HEK293 (cell line): ENCODE measurements around the gene PAXX.

Source experiments
- CTCF ChIA-PET: fragments of 350-600 bp; formaldehyde crosslinking; extraction: SDS; loops from one replicate; lab custom pipeline; 2021; ENCODE audit warnings: antibody characterized with exemption; lab: Yijun Ruan, JAX
- POLR2A ChIA-PET: fragments of 300-600 bp; formaldehyde crosslinking; extraction: SDS; loops from one replicate; lab custom pipeline; 2020; ENCODE audit warnings: antibody characterized with exemption, inconsistent platforms; lab: Yijun Ruan, JAX
- H3K27ac ChIP-seq: fragments of 200-500 bp; sonication (Bioruptor generic); 2 replicates; pipeline ENCODE4 v1.5.1; 2014; ENCODE audit warnings: low read depth, low read length, control low read depth, inconsistent platforms; ENCODE audit errors: extremely low read depth
- H3K36me3 ChIP-seq, 2 experiments: fragments of 200-500 bp in 1 of 2; sonication (Bioruptor generic) in 1 of 2; 1 replicate in 1 of 2; 2 replicates in 1 of 2; pipeline ENCODE4 v1.5.1; 2014 to 2017; ENCODE audit warnings: inconsistent platforms in 2 of 2, low read length in 2 of 2; ENCODE audit not compliant: control insufficient read depth in 2 of 2, insufficient read depth in 1 of 2
- H3K4me1 ChIP-seq: fragments of 200-500 bp; sonication (Bioruptor generic); 2 replicates; pipeline ENCODE4 v1.5.1; 2014; ENCODE audit warnings: mild to moderate bottlenecking, low read length, inconsistent platforms; ENCODE audit not compliant: control insufficient read depth, insufficient read depth
- H3K4me3 ChIP-seq: 2 replicates; pipeline ENCODE4 v1.5.1; 2011; ENCODE audit warnings: low read depth, mild to moderate bottlenecking, control low read depth, low read length, moderate library complexity
- H3K9me3 ChIP-seq: fragments of 200-500 bp; sonication (Bioruptor generic); 2 replicates; pipeline ENCODE4 v1.5.1; 2014; ENCODE audit warnings: low read depth, low read length, inconsistent platforms; ENCODE audit not compliant: control insufficient read depth, insufficient read depth
- EGR2 ChIP-seq: fragments of 450-650 bp; formaldehyde crosslinking; IDR thresholded peaks from 2 replicates; pipeline ENCODE4 v1.5.1; 2016; ENCODE audit warnings: low read depth, missing biosample characterization, missing genetic modification characterization
- HOXC10 ChIP-seq: sonication (generic); formaldehyde crosslinking; IDR thresholded peaks from 2 replicates; pipeline ENCODE4 v1.8.1; 2023; ENCODE audit warnings: mild to moderate bottlenecking, missing genetic modification reagents
- KLF10 ChIP-seq: fragments of 450-650 bp; IDR thresholded peaks from 2 replicates; pipeline ENCODE4 v1.5.1; 2018; ENCODE audit warnings: missing biosample characterization, mild to moderate bottlenecking, missing genetic modification characterization
- SCRT1 ChIP-seq: fragments of 450-650 bp; formaldehyde crosslinking; IDR thresholded peaks from 2 replicates; pipeline ENCODE4 v1.5.1; 2016; ENCODE audit warnings: missing biosample characterization, missing genetic modification characterization, borderline replicate concordance
- ZFHX2 ChIP-seq: fragments of 450-650 bp; formaldehyde crosslinking; conservative IDR thresholded peaks from 2 replicates; pipeline ENCODE4 v1.5.1; 2016; ENCODE audit warnings: missing biosample characterization, missing genetic modification characterization
- ZIC2 ChIP-seq: fragments of 450-650 bp; formaldehyde crosslinking; IDR thresholded peaks from 2 replicates; pipeline ENCODE4 v1.5.1; 2016; ENCODE audit warnings: missing biosample characterization, missing genetic modification characterization
- ZNF132 ChIP-seq: fragments of 450-650 bp; formaldehyde crosslinking; IDR thresholded peaks from 2 replicates; pipeline ENCODE4 v1.5.1; 2017; ENCODE audit warnings: missing biosample characterization, missing genetic modification characterization, borderline replicate concordance
- ZNF169 ChIP-seq: fragments of 450-650 bp; formaldehyde crosslinking; IDR thresholded peaks from 2 replicates; pipeline ENCODE4 v1.5.1; 2016; ENCODE audit warnings: missing biosample characterization, missing genetic modification characterization
- ZNF223 ChIP-seq: fragments of 450-650 bp; formaldehyde crosslinking; IDR thresholded peaks from 2 replicates; pipeline ENCODE4 v1.5.1; 2016; ENCODE audit warnings: missing biosample characterization, missing genetic modification characterization
- ZNF423 ChIP-seq: fragments of 450-650 bp; formaldehyde crosslinking; IDR thresholded peaks from 2 replicates; pipeline ENCODE4 v1.5.1; 2016; ENCODE audit warnings: missing biosample characterization, missing genetic modification characterization
- ZNF48 ChIP-seq: fragments of 450-650 bp; formaldehyde crosslinking; IDR thresholded peaks from 2 replicates; pipeline ENCODE4 v1.5.1; 2016; ENCODE audit warnings: missing biosample characterization, missing genetic modification characterization
- ZNF585B ChIP-seq: fragments of 450-650 bp; formaldehyde crosslinking; IDR thresholded peaks from 2 replicates; pipeline ENCODE4 v1.5.1; 2016; ENCODE audit warnings: missing biosample characterization, missing genetic modification characterization
- ZNF596 ChIP-seq: fragments of 450-650 bp; IDR thresholded peaks from 2 replicates; pipeline ENCODE4 v1.5.0; 2018; ENCODE audit warnings: missing biosample characterization, mild to moderate bottlenecking, missing genetic modification characterization, moderate library complexity
- ZNF707 ChIP-seq: fragments of 450-650 bp; formaldehyde crosslinking; IDR thresholded peaks from 2 replicates; pipeline ENCODE4 v1.5.1; 2016; ENCODE audit warnings: missing biosample characterization, missing genetic modification characterization
- ZNF837 ChIP-seq: fragments of 450-650 bp; formaldehyde crosslinking; IDR thresholded peaks from 2 replicates; pipeline ENCODE4 v1.5.1; 2016; ENCODE audit warnings: missing biosample characterization, missing genetic modification characterization
- ZSCAN23 ChIP-seq: fragments of 450-650 bp; formaldehyde crosslinking; IDR thresholded peaks from 2 replicates; pipeline ENCODE4 v1.5.1; 2016; ENCODE audit warnings: missing biosample characterization, missing genetic modification characterization
- TF ChIP-seq, protein P1 (sequence below): fragments of 450-650 bp; formaldehyde crosslinking; IDR thresholded peaks from 2 replicates; pipeline ENCODE4 v1.5.1; 2016; ENCODE audit warnings: missing biosample characterization, missing genetic modification characterization, borderline replicate concordance
- TF ChIP-seq, protein P2 (sequence below): fragments of 450-650 bp; formaldehyde crosslinking; IDR thresholded peaks from 2 replicates; pipeline ENCODE4 v1.5.1; 2016; ENCODE audit warnings: missing biosample characterization, missing genetic modification characterization
- TF ChIP-seq, protein P3 (sequence below): fragments of 450-650 bp; formaldehyde crosslinking; IDR thresholded peaks from 2 replicates; pipeline ENCODE4 v1.5.1; 2016; ENCODE audit warnings: missing biosample characterization, missing genetic modification characterization, borderline replicate concordance
- TF ChIP-seq, protein P4 (sequence below): fragments of 450-650 bp; formaldehyde crosslinking; IDR thresholded peaks from 2 replicates; pipeline ENCODE4 v1.5.1; 2017; ENCODE audit warnings: missing biosample characterization, missing genetic modification characterization
- TF ChIP-seq, protein P5 (sequence below): fragments of 450-650 bp; formaldehyde crosslinking; IDR thresholded peaks from 2 replicates; pipeline ENCODE4 v1.5.1; 2017; ENCODE audit warnings: missing biosample characterization, missing genetic modification characterization

Gene PAXX

DNA sequence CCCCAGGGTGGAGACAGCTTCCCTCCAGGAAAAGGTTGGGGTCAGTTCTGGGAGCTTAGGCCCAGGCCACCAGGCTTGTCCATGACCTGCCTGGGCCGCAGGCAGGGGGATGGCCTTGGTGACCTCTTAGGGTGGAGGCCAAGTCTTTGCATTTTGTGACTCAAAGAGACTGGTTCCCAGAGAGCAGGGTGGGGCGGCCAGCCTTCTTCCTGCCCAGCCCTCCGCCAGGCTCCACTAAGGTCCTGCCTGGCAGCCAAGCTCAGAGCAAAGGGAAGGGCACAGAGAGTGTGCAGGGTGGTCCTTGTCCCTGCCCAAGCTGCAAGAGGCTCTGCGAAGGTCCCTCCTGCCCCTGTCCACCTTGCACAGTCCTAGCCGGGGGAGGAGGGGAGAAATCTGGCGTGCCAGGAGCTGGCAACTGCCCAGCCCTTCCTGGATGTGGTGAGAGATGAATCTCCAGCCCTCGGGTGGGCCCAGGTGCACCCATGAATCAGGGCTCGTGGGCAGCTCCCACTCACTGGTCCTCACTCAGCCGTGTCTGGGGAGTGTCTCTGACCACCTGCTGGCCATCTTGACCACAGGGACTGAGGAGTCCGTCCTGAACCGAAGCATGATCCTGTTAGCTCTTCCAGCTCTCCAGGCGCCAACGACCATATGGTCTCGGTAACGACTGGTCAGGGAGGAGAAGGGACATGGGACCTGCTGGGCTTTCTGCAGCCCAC, 17.2 kb upstream of the PAXX start:
- Histone ChIP-seq H3K4me1 (no peaks in the 10 kb centered on the region), H3K9me3 (no peaks in the 10 kb centered on the region)
- no peak for TF ChIP-seq ZNF585B
- TF ChIP-seq ZFHX2 = 0 out of 2 replicates have a peak, but pooled peaks have one; percentile 18
- peak; percentile 16; the same call in 1 of the 2 replicates for TF ChIP-seq EGR2 (tag by site-specific recombination)
- TF ChIP-seq, all 188 proteins: peak for 2
- no peak overlapping the region for H3K4me3 ChIP-seq
- CTCF ChIA-PET = interaction anchor here (0.5 to 3.4 kb wide), 12 partner anchors 10 to 614 kb away, joined by 3 to 22 read pairs (median 4); partner anchors contain the start of gene C8G
- POLR2A ChIA-PET = interaction anchor here (0.9 to 2.5 kb wide), 3 partner anchors 17 to 54 kb away, joined by 4 to 7 read pairs (median 5); partner anchors contain the start of gene PAXX
- H3K27ac ChIP-seq = no peak overlapping the region
- no peaks in the 10 kb centered on the region for H3K36me3 ChIP-seq

DNA sequence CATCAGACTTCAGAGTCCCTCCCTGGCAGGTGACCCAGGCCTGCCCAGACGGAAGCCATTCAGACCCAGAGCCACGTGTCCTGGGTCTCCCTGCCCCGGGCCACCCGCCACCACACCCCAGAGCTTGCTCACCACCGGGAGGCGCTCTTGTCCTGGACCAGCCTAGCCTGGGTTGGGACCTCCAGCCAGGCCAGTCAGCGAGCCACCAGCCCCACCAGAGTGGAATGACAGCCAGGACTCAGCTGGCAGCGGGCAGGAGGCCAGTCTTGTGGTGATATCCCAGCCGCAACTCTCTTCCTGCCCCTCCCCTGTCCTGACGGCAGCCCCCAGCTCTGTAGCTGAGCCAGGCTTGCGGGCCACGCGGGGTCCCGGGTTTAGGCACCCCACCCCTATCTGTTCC, 16.6 kb upstream of the PAXX start:
- ChIA-PET POLR2A (interaction anchor here (0.9 to 2.5 kb wide), 3 partner anchors 17 to 54 kb away, joined by 4 to 7 read pairs (median 4); partner anchors contain the start of gene PAXX), CTCF (interaction anchor here (0.6 to 3.4 kb wide), 10 partner anchors 10 to 133 kb away, joined by 3 to 22 read pairs (median 4); partner anchors contain the start of gene C8G)
- no peaks in the 10 kb centered on the region for H3K4me1 ChIP-seq
- H3K9me3 ChIP-seq = no peaks in the 10 kb centered on the region
- no peak overlapping the region for H3K4me3 ChIP-seq
- no peaks in the 10 kb centered on the region for H3K36me3 ChIP-seq
- H3K27ac ChIP-seq = no peak overlapping the region
- TF ChIP-seq KLF10 (tag by site-specific recombination) = no peak
- TF ChIP-seq ZNF423 (tag by site-specific recombination) = no peak
- TF ChIP-seq ZSCAN23 (tag by site-specific recombination) = no peak
- TF ChIP-seq ZNF837 = no peak
- TF ChIP-seq SCRT1 (tag by site-specific recombination) = no peak
- TF ChIP-seq ZIC2 (tag by site-specific recombination) = peak; percentile 34; the same call in 1 of the 2 replicates
- TF ChIP-seq ZNF169 (tag by site-specific recombination) = no peak
- TF ChIP-seq ZNF707 (tag by site-specific recombination) = no peak
- TF ChIP-seq ZNF596 (tag by site-specific recombination) = no peak
- TF ChIP-seq, protein P1, sequence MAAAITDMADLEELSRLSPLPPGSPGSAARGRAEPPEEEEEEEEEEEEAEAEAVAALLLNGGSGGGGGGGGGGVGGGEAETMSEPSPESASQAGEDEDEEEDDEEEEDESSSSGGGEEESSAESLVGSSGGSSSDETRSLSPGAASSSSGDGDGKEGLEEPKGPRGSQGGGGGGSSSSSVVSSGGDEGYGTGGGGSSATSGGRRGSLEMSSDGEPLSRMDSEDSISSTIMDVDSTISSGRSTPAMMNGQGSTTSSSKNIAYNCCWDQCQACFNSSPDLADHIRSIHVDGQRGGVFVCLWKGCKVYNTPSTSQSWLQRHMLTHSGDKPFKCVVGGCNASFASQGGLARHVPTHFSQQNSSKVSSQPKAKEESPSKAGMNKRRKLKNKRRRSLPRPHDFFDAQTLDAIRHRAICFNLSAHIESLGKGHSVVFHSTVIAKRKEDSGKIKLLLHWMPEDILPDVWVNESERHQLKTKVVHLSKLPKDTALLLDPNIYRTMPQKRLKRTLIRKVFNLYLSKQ (tag by site-specific recombination) = no peak
- TF ChIP-seq ZNF48 (tag by site-specific recombination) = no peak
- TF ChIP-seq, protein P2, sequence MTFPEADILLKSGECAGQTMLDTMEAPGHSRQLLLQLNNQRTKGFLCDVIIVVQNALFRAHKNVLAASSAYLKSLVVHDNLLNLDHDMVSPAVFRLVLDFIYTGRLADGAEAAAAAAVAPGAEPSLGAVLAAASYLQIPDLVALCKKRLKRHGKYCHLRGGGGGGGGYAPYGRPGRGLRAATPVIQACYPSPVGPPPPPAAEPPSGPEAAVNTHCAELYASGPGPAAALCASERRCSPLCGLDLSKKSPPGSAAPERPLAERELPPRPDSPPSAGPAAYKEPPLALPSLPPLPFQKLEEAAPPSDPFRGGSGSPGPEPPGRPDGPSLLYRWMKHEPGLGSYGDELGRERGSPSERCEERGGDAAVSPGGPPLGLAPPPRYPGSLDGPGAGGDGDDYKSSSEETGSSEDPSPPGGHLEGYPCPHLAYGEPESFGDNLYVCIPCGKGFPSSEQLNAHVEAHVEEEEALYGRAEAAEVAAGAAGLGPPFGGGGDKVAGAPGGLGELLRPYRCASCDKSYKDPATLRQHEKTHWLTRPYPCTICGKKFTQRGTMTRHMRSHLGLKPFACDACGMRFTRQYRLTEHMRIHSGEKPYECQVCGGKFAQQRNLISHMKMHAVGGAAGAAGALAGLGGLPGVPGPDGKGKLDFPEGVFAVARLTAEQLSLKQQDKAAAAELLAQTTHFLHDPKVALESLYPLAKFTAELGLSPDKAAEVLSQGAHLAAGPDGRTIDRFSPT (tag by site-specific recombination) = 0 out of 2 replicates have a peak, but pooled peaks have one; percentile 6
- TF ChIP-seq, protein P3, sequence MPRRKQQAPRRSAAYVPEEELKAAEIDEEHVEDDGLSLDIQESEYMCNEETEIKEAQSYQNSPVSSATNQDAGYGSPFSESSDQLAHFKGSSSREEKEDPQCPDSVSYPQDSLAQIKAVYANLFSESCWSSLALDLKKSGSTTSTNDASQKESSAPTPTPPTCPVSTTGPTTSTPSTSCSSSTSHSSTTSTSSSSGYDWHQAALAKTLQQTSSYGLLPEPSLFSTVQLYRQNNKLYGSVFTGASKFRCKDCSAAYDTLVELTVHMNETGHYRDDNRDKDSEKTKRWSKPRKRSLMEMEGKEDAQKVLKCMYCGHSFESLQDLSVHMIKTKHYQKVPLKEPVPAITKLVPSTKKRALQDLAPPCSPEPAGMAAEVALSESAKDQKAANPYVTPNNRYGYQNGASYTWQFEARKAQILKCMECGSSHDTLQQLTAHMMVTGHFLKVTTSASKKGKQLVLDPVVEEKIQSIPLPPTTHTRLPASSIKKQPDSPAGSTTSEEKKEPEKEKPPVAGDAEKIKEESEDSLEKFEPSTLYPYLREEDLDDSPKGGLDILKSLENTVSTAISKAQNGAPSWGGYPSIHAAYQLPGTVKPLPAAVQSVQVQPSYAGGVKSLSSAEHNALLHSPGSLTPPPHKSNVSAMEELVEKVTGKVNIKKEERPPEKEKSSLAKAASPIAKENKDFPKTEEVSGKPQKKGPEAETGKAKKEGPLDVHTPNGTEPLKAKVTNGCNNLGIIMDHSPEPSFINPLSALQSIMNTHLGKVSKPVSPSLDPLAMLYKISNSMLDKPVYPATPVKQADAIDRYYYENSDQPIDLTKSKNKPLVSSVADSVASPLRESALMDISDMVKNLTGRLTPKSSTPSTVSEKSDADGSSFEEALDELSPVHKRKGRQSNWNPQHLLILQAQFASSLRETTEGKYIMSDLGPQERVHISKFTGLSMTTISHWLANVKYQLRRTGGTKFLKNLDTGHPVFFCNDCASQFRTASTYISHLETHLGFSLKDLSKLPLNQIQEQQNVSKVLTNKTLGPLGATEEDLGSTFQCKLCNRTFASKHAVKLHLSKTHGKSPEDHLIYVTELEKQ (tag by site-specific recombination) = no peak
- TF ChIP-seq ZNF223 (tag by site-specific recombination) = peak; percentile 91
- no peak for TF ChIP-seq HOXC10 (CRISPR knock-in tag)
- TF ChIP-seq ZNF132 = no peak
- TF ChIP-seq, protein P4, sequence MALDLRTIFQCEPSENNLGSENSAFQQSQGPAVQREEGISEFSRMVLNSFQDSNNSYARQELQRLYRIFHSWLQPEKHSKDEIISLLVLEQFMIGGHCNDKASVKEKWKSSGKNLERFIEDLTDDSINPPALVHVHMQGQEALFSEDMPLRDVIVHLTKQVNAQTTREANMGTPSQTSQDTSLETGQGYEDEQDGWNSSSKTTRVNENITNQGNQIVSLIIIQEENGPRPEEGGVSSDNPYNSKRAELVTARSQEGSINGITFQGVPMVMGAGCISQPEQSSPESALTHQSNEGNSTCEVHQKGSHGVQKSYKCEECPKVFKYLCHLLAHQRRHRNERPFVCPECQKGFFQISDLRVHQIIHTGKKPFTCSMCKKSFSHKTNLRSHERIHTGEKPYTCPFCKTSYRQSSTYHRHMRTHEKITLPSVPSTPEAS = no peak
- TF ChIP-seq, protein P5, sequence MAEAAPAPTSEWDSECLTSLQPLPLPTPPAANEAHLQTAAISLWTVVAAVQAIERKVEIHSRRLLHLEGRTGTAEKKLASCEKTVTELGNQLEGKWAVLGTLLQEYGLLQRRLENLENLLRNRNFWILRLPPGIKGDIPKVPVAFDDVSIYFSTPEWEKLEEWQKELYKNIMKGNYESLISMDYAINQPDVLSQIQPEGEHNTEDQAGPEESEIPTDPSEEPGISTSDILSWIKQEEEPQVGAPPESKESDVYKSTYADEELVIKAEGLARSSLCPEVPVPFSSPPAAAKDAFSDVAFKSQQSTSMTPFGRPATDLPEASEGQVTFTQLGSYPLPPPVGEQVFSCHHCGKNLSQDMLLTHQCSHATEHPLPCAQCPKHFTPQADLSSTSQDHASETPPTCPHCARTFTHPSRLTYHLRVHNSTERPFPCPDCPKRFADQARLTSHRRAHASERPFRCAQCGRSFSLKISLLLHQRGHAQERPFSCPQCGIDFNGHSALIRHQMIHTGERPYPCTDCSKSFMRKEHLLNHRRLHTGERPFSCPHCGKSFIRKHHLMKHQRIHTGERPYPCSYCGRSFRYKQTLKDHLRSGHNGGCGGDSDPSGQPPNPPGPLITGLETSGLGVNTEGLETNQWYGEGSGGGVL (tag by site-specific recombination) = no peak
